Stomach (tissue), 4 donors: ENCODE results near the gene PTP4A1.

Experiments
- CTCF ChIP-seq, 7 experiments: fragments of 450-650 bp in 4 of 7; fragments of 200-600 bp in 3 of 7; sonication (generic) in 3 of 7; IDR thresholded peaks; one replicate each; pipeline ENCODE4 v1.5.1; 2016 to 2019; ENCODE audit warnings: antibody characterized with exemption in 7 of 7, control low read depth in 2 of 7, mild to moderate bottlenecking in 1 of 7
- EP300 ChIP-seq: sonication (generic); formaldehyde crosslinking; IDR thresholded peaks from one replicate; pipeline ENCODE4 v1.6.1; 2017; ENCODE audit warnings: antibody characterized with exemption
- POLR2A ChIP-seq, 4 donors: fragments of 450-650 bp; IDR thresholded peaks; one replicate each; pipeline ENCODE4 v1.6.1; 2016; ENCODE audit warnings: antibody characterized with exemption in 4 of 4, control low read depth in 2 of 4, mild to moderate bottlenecking in 1 of 4, moderate library complexity in 1 of 4
- POLR2AphosphoS5 ChIP-seq, 3 donors: sonication (generic); formaldehyde crosslinking; IDR thresholded peaks; one replicate each; pipeline ENCODE4 v1.6.1; 2016; ENCODE audit warnings: antibody characterized with exemption in 3 of 3

GRCh38 chr6:63561288-63561687 lies 11.0 kb upstream of the PTP4A1 start:
- no peak for TF ChIP-seq CTCF (IDR thresholded peaks at IDR 0.05)
- no peak for TF ChIP-seq EP300
- no peak for TF ChIP-seq POLR2A (IDR thresholded peaks at IDR 0.05)
- no peak for TF ChIP-seq POLR2AphosphoS5 (IDR thresholded peaks at IDR 0.05)
